Measurements from ENCODE around the gene FCRL5. TPM values are rescaled to one million over a fixed set of nuclear protein-coding genes. Genes with fewer than 3 reads are reported as not detected.
A peak's percentile ranks its signal among the peaks of the same experiment; 100 is the strongest.

Gene FCRL5
- total and polyA plus RNA-seq, 2 donors from 2014 or later: 10.3 TPM; not detected in 1

DNA sequence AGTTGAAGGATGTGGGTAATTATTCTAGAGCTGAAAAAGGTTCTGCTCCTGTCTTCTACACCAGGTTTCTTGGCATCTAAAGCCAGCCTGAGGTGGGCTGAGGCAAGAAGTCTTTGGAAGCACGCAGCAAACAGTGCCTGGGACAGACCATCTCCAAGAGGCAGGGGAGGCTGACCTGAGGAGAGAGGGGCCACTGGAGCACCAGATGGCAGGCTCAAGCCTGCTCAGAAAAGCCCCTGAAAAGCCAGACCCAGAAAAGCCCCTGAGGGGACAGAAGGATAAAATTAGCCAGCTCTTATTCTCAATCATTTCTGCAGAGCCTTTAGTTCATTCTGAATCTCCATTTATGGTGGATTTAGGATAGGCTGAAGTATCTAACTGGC lies 28.5 kb upstream of the FCRL5 start:
- no peak overlapping the region for H3K4me3 ChIP-seq (ENCODE audit: low read length in 3 of 3)
- FAIRE-seq: no peak
- TF ChIP-seq, protein P1, sequence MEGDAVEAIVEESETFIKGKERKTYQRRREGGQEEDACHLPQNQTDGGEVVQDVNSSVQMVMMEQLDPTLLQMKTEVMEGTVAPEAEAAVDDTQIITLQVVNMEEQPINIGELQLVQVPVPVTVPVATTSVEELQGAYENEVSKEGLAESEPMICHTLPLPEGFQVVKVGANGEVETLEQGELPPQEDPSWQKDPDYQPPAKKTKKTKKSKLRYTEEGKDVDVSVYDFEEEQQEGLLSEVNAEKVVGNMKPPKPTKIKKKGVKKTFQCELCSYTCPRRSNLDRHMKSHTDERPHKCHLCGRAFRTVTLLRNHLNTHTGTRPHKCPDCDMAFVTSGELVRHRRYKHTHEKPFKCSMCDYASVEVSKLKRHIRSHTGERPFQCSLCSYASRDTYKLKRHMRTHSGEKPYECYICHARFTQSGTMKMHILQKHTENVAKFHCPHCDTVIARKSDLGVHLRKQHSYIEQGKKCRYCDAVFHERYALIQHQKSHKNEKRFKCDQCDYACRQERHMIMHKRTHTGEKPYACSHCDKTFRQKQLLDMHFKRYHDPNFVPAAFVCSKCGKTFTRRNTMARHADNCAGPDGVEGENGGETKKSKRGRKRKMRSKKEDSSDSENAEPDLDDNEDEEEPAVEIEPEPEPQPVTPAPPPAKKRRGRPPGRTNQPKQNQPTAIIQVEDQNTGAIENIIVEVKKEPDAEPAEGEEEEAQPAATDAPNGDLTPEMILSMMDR (IDR thresholded peaks at IDR 0.05; ENCODE audit: borderline replicate concordance, extremely low read depth, insufficient read depth): no peak
- no peaks in the 10 kb centered on the region for H3K27me3 ChIP-seq (ENCODE audit: control insufficient read depth, insufficient read depth, low read length)
- DNase-seq: no peak
- no peaks in the 10 kb centered on the region for H3K36me3 ChIP-seq (ENCODE audit: control insufficient read depth in 2 of 3, insufficient read depth in 3 of 3, low read length in 3 of 3)
- no peaks in the 10 kb centered on the region for H3K9me3 ChIP-seq (ENCODE audit: control insufficient read depth in 2 of 3, insufficient read depth in 1 of 3, low read length in 3 of 3)
- intact Hi-C loops (cut with DNase I): no loop called here
- no peak overlapping the region for H3K27ac ChIP-seq (ENCODE audit: low read depth in 2 of 2, low read length in 2 of 2)
- H3K9ac ChIP-seq (ENCODE audit: low read length in 3 of 3): no peak overlapping the region
- H3K4me1 ChIP-seq (ENCODE audit: control insufficient read depth in 2 of 3, insufficient read depth in 2 of 3, low read depth in 1 of 3, low read length in 3 of 3): no peaks in the 10 kb centered on the region

DNA sequence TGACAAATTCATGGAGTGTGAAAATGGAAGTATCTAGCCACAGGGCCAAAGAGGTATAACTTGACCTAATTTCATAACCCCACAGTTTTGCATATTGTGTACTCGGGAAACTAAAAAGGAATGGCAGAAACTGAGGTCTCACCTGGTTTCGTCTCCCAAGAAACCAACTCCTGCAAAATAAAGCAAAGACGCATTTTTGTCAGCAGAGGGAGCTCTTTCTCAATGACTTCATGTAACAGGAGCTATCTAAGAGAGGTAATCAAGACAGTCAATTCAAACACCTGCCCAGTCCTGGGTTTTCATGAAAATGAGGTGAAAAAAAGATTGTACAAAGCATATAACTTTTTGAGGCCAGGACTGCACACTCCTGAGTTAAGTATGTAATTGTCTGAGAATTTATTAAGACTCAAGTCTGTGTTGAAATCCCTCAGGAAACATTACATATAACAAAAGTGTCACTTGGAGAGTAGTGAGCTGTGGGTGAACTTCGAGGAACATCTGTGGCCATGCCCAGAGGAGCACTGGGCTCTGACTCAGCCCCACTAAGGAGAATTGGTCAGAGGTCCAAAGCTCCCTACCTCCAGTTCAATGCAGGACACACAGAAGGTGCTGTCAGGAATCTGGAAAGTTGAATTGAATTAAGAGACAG lies 28.0 kb upstream of the FCRL5 start:
- intact Hi-C loops (cut with DNase I): no loop called here
- FAIRE-seq (peak; percentile 55), DNase-seq (peak in 3 of 5 donors; percentile 65 to 88 (median 86))
- TF ChIP-seq, protein P1 (IDR thresholded peaks at IDR 0.05; ENCODE audit: borderline replicate concordance, extremely low read depth, insufficient read depth): peak; percentile 67
- no peaks in the 10 kb centered on the region for H3K9me3 ChIP-seq (ENCODE audit: control insufficient read depth in 2 of 3, insufficient read depth in 1 of 3, low read length in 3 of 3)
- H3K27me3 ChIP-seq (ENCODE audit: control insufficient read depth, insufficient read depth, low read length): no peaks in the 10 kb centered on the region
- H3K4me1 ChIP-seq (ENCODE audit: control insufficient read depth in 2 of 3, insufficient read depth in 2 of 3, low read depth in 1 of 3, low read length in 3 of 3): no peaks in the 10 kb centered on the region
- no peaks in the 10 kb centered on the region for H3K36me3 ChIP-seq (ENCODE audit: control insufficient read depth in 2 of 3, insufficient read depth in 3 of 3, low read length in 3 of 3)
- no peak overlapping the region for H3K27ac ChIP-seq (ENCODE audit: low read depth in 2 of 2, low read length in 2 of 2)
- H3K9ac ChIP-seq (ENCODE audit: low read length in 3 of 3): no peak overlapping the region
- H3K4me3 ChIP-seq (ENCODE audit: low read length in 3 of 3): no peak overlapping the region

DNA sequence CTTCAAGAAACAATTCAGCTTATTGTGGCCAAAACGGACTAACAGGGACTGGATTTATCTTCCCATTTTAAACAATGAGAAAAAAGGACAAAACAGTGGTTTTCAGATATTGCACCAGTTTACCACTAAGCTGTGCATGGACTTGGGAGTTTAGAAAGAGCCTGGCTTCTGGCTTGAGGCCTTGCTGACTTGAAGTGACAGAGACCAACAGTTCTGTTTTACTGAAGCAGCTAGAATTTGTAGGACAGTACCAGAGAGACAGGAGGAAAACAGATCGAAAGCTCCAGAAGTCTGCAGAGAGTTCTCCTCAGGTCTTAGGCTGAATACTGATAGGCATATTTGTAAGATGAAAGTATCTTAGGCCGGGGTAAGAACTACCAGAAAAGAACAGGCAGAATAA lies 25.1 kb upstream of the FCRL5 start:
- TF ChIP-seq, protein P1 (IDR thresholded peaks at IDR 0.05; ENCODE audit: borderline replicate concordance, extremely low read depth, insufficient read depth): no peak
- Histone ChIP-seq H3K4me3 (ENCODE audit: low read length in 3 of 3) (no peak overlapping the region), H3K36me3 (ENCODE audit: control insufficient read depth in 2 of 3, insufficient read depth in 3 of 3, low read length in 3 of 3) (no peaks in the 10 kb centered on the region), H3K9ac (ENCODE audit: low read length in 3 of 3) (no peak overlapping the region), H3K4me1 (ENCODE audit: control insufficient read depth in 2 of 3, insufficient read depth in 2 of 3, low read depth in 1 of 3, low read length in 3 of 3) (no peaks in the 10 kb centered on the region), H3K9me3 (ENCODE audit: control insufficient read depth in 2 of 3, insufficient read depth in 1 of 3, low read length in 3 of 3) (no peaks in the 10 kb centered on the region), H3K27me3 (ENCODE audit: control insufficient read depth, insufficient read depth, low read length) (no peaks in the 10 kb centered on the region), H3K27ac (ENCODE audit: low read depth in 2 of 2, low read length in 2 of 2) (no peak overlapping the region)
- DNase-seq (no peak), FAIRE-seq (no peak)
- intact Hi-C loops (cut with DNase I): no loop called here

DNA sequence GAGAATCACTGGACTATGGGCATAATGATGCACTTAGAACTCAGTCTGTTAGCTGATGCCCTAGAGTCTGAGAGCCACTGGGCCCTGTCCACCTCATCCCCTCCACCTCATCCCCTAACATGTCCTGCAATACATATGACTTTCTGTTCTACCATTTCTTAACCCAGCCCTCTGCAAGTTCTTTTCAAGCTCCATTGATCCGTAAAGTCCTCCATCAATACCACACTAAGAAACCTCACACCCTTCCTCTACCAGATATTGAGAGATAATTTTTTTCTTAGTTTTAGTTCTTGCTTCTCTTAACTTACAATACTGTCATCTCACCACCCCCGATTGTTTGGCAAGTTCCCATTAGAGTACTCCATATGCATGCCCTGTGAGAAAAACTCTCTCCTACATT lies 23.4 kb upstream of the FCRL5 start:
- no peaks in the 10 kb centered on the region for H3K36me3 ChIP-seq (ENCODE audit: control insufficient read depth in 2 of 3, insufficient read depth in 3 of 3, low read length in 3 of 3)
- no peaks in the 10 kb centered on the region for H3K9me3 ChIP-seq (ENCODE audit: control insufficient read depth in 2 of 3, insufficient read depth in 1 of 3, low read length in 3 of 3)
- DNase-seq (no peak), FAIRE-seq (no peak)
- no peaks in the 10 kb centered on the region for H3K27me3 ChIP-seq (ENCODE audit: control insufficient read depth, insufficient read depth, low read length)
- H3K4me3 ChIP-seq (ENCODE audit: low read length in 3 of 3): no peak overlapping the region
- intact Hi-C loops (cut with DNase I): no loop called here
- no peak overlapping the region for H3K27ac ChIP-seq (ENCODE audit: low read depth in 2 of 2, low read length in 2 of 2)
- no peaks in the 10 kb centered on the region for H3K4me1 ChIP-seq (ENCODE audit: control insufficient read depth in 2 of 3, insufficient read depth in 2 of 3, low read depth in 1 of 3, low read length in 3 of 3)
- no peak overlapping the region for H3K9ac ChIP-seq (ENCODE audit: low read length in 3 of 3)
- TF ChIP-seq, protein P1 (IDR thresholded peaks at IDR 0.05; ENCODE audit: borderline replicate concordance, extremely low read depth, insufficient read depth): no peak
